Caco-2 (cell line): Measurements from ENCODE around the gene VPS8. TPM values are rescaled to one million over a fixed set of nuclear protein-coding genes. Genes with fewer than 3 reads are reported as not detected.

ENCODE experiments used
- BruUV-seq: library from RNA; stranded (reverse); fragments of 400-500 nt; replicated peaks from 2 replicates; lab custom pipeline; 2021; lab: Mats Ljungman, UMichigan
- CTCF ChIA-PET: fragments of 300-600 bp; sonication (Branson Sonifier 250); formaldehyde crosslinking; loops from one replicate; lab custom pipeline; 2022; ENCODE audit warnings: antibody characterized with exemption; lab: Charles Lee
- POLR2A ChIA-PET: fragments of 300-600 bp; sonication (Branson Sonifier 250); formaldehyde crosslinking; loops from one replicate; lab custom pipeline; 2022; ENCODE audit warnings: antibody characterized with exemption; lab: Charles Lee
- DNase-seq, 2 experiments: peaks; one replicate each; pipeline versions ENCODE4 v3.0.0 to v3.0.0-alpha.2; 2020 to 2022
- H3K27me3 ChIP-seq: replicated peaks from 2 replicates; pipeline ENCODE4 v1.6.0; 2011; ENCODE audit warnings: low read length; ENCODE audit not compliant: control insufficient read depth, insufficient read depth
- H3K36me3 ChIP-seq: 2 replicates; pipeline ENCODE4 v1.5.1; 2011; ENCODE audit warnings: low read length; ENCODE audit not compliant: control insufficient read depth, insufficient read depth
- H3K4me1 ChIP-seq: fragments of 250-450 bp; sonication (Bioruptor Pico); 2 replicates; pipeline ENCODE4 v1.5.1; 2020; ENCODE audit warnings: mild to moderate bottlenecking
- H3K4me3 ChIP-seq: 2 replicates; pipeline ENCODE4 v1.5.1; 2011; ENCODE audit warnings: low read depth, mild to moderate bottlenecking, control low read depth, low read length
- H3K9me3 ChIP-seq: fragments of 250-450 bp; sonication (Bioruptor Pico); 2 replicates; pipeline ENCODE4 v1.5.1; 2020; ENCODE audit warnings: mild to moderate bottlenecking, moderate library complexity
- H3K27ac Mint-ChIP-seq: one replicate; pipeline ENCODE4 v1.8.0; 2022; ENCODE audit warnings: mixed read lengths; ENCODE audit not compliant: unreplicated experiment
- H3K27me3 Mint-ChIP-seq: one replicate; pipeline ENCODE4 v1.8.0; 2022; ENCODE audit warnings: mixed read lengths; ENCODE audit not compliant: insufficient read depth, unreplicated experiment
- H3K36me3 Mint-ChIP-seq: one replicate; pipeline ENCODE4 v1.8.0; 2022; ENCODE audit warnings: mild to moderate bottlenecking, mixed read lengths; ENCODE audit not compliant: insufficient read depth, unreplicated experiment
- H3K4me1 Mint-ChIP-seq: one replicate; pipeline ENCODE4 v1.8.0; 2022; ENCODE audit warnings: low read depth, mixed read lengths; ENCODE audit not compliant: unreplicated experiment
- H3K4me3 Mint-ChIP-seq: one replicate; pipeline ENCODE4 v1.8.0; 2022; ENCODE audit warnings: mild to moderate bottlenecking, moderate library complexity, mixed read lengths; ENCODE audit not compliant: unreplicated experiment
- H3K9me3 Mint-ChIP-seq: one replicate; pipeline ENCODE4 v1.8.0; 2022; ENCODE audit warnings: mixed read lengths; ENCODE audit not compliant: unreplicated experiment
- intact Hi-C: fragments of 100-400 bp; cut with micrococcal nuclease; formaldehyde crosslinking; loops from one replicate; pipeline ENCODE4 v1.10.0; 2022; ENCODE audit not compliant: unreplicated experiment
- total RNA-seq: library from RNA; stranded (reverse); gene quantifications from 2 replicates; pipeline ENCODE4 v1.2.3, GENCODE V29; 2022
- TF ChIP-seq, protein P1 (sequence below), 2 experiments: fragments of 200-600 bp in 1 of 2; IDR thresholded peaks; 1 replicate in 1 of 2; 2 replicates in 1 of 2; pipeline versions ENCODE4 v1.5.1 to v1.8.0; 2011 to 2022; ENCODE audit warnings: antibody characterized with exemption in 1 of 2, control low read depth in 1 of 2, inconsistent platforms in 1 of 2, low read depth in 1 of 2, low read length in 1 of 2, mild to moderate bottlenecking in 1 of 2, moderate library complexity in 1 of 2; ENCODE audit not compliant: insufficient read depth in 1 of 2, severe bottlenecking in 1 of 2, unreplicated experiment in 1 of 2

Gene VPS8
- total RNA-seq, 1 experiment from 2014 or later: 44.7 TPM

DNA sequence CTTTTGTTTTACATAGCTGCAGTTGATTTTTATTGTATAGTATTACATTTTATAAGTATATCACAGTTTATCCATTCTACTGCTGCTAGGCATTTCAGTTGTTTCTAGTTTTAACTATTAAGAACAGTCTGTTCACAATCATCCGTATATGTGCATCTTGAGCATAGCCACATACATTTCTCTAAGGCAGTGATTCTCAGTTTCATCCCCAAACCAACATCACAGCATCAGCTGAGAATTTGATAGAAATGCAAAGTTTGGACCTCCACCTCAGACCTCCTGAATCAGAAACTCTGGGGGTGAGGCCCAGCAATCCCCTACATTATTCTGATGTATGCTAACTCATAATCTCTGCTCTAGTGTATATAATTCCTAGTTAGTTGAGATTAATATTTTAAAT lies 120.8 kb downstream of the VPS8 start:
- BruUV-seq: no TSS peak
- intact Hi-C loops: no loop called here
- Mint-ChIP-seq H3K4me3 (no peak overlapping the region), H3K9me3 (no peaks in the 10 kb centered on the region), H3K4me1 (no peaks in the 10 kb centered on the region), H3K36me3 (peaks cover 11% of the 10 kb centered on the region), H3K27ac (no peak overlapping the region), H3K27me3 (no peaks in the 10 kb centered on the region)
- Histone ChIP-seq H3K9me3 (no peaks in the 10 kb centered on the region), H3K27me3 (no peaks in the 10 kb centered on the region), H3K36me3 (no peaks in the 10 kb centered on the region), H3K4me3 (no peak overlapping the region), H3K4me1 (no peaks in the 10 kb centered on the region)
- CTCF ChIA-PET: no interaction called here
- POLR2A ChIA-PET: no interaction called here
- TF ChIP-seq, protein P1, sequence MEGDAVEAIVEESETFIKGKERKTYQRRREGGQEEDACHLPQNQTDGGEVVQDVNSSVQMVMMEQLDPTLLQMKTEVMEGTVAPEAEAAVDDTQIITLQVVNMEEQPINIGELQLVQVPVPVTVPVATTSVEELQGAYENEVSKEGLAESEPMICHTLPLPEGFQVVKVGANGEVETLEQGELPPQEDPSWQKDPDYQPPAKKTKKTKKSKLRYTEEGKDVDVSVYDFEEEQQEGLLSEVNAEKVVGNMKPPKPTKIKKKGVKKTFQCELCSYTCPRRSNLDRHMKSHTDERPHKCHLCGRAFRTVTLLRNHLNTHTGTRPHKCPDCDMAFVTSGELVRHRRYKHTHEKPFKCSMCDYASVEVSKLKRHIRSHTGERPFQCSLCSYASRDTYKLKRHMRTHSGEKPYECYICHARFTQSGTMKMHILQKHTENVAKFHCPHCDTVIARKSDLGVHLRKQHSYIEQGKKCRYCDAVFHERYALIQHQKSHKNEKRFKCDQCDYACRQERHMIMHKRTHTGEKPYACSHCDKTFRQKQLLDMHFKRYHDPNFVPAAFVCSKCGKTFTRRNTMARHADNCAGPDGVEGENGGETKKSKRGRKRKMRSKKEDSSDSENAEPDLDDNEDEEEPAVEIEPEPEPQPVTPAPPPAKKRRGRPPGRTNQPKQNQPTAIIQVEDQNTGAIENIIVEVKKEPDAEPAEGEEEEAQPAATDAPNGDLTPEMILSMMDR (IDR thresholded peaks at IDR 0.05; ENCODE audit: insufficient read depth in 1 of 2, low read depth in 1 of 2, low read length in 1 of 2, severe bottlenecking in 1 of 2, unreplicated experiment in 1 of 2): no peak
- no peak for DNase-seq

DNA sequence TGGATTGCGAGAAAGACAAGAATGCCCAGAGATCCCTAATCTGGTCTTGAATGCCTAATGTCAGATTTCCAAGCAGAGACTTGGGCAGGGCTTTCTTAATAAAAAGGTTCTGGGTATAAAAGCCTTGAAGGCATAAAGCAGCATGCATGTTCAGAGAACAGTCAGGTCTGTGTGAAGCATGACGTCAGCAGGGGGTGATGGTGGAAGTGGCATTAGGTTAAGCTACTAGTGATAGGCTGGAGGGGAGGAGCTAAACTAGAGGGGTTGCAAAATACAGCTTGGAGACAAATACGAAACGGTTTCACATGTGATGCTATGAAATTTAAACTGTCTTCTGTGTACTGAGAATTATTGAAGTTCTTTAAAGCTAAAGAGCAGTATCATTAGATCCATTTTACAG lies 125.6 kb downstream of the VPS8 start:
- DNase-seq: no peak
- no peak overlapping the region for H3K4me3 ChIP-seq
- Mint-ChIP-seq H3K27me3 (no peaks in the 10 kb centered on the region), H3K4me3 (no peak overlapping the region), H3K9me3 (no peaks in the 10 kb centered on the region), H3K36me3 (peaks cover 9% of the 10 kb centered on the region), H3K27ac (no peak overlapping the region), H3K4me1 (no peaks in the 10 kb centered on the region)
- BruUV-seq: no TSS peak
- POLR2A ChIA-PET: no interaction called here
- CTCF ChIA-PET: no interaction called here
- no peaks in the 10 kb centered on the region for H3K36me3 ChIP-seq
- H3K4me1 ChIP-seq: no peaks in the 10 kb centered on the region
- TF ChIP-seq, protein P1 (IDR thresholded peaks at IDR 0.05; ENCODE audit: insufficient read depth in 1 of 2, low read depth in 1 of 2, low read length in 1 of 2, severe bottlenecking in 1 of 2, unreplicated experiment in 1 of 2): no peak
- H3K9me3 ChIP-seq: no peaks in the 10 kb centered on the region
- H3K27me3 ChIP-seq: no peaks in the 10 kb centered on the region
- intact Hi-C loops: no loop called here

DNA sequence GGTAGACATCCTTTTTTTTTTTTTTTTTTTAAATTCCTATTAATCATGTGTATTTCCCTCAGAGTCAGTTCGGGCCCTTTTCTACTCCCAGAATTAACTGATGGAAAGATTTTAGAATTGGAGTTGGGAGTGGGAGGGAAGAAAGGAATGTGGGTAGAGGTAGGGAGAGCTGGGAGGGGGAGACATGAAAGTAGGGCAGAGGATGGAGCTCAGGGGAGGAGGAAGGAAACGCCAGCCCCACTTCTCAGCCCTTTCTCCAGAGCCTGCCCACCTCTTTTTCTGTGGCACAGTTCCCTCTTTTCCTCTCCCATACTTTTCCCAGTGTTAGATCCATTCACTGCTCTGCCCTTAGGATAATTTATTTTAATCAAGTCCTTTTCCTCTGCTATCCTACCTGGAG lies 129.4 kb downstream of the VPS8 start:
- no peaks in the 10 kb centered on the region for H3K27me3 Mint-ChIP-seq
- TF ChIP-seq, protein P1 (IDR thresholded peaks at IDR 0.05; ENCODE audit: insufficient read depth in 1 of 2, low read depth in 1 of 2, low read length in 1 of 2, severe bottlenecking in 1 of 2, unreplicated experiment in 1 of 2): no peak
- Histone ChIP-seq H3K4me3 (no peak overlapping the region), H3K9me3 (no peaks in the 10 kb centered on the region), H3K4me1 (no peaks in the 10 kb centered on the region), H3K36me3 (no peaks in the 10 kb centered on the region), H3K27me3 (no peaks in the 10 kb centered on the region)
- no peak for DNase-seq
- H3K36me3 Mint-ChIP-seq: peaks cover 7% of the 10 kb centered on the region
- no peaks in the 10 kb centered on the region for H3K4me1 Mint-ChIP-seq
- BruUV-seq: no TSS peak
- ChIA-PET CTCF (no interaction called here), POLR2A (no interaction called here)
- no peak overlapping the region for H3K4me3 Mint-ChIP-seq
- no peaks in the 10 kb centered on the region for H3K9me3 Mint-ChIP-seq
- H3K27ac Mint-ChIP-seq: no peak overlapping the region
- intact Hi-C loops: no loop called here
